ENCODE data around the gene FAM20A.
"Not testable (repeated sequence)": the region's sequence is repeated elsewhere in the genome, so short reads cannot be mapped to it uniquely, and the experiment has no call there.

- TF ChIP-seq EZH2 (IDR thresholded peaks at IDR 0.05; ENCODE audit: insufficient read depth, poor library complexity, severe bottlenecking); EZH2phosphoT487 (IDR thresholded peaks at IDR 0.05; ENCODE audit: insufficient read depth, low read depth): not testable (repeated sequence)
Observed at GRCh38 chr17:68519051-68519450, 82.1 kb downstream of the FAM20A start.

All from GM23248 (cell line).